ENCODE data around the gene FKBP6.
"Not testable (repeated sequence)": the region's sequence is repeated elsewhere in the genome, so short reads cannot be mapped to it uniquely, and the experiment has no call there.

The FKBP6 gene

GRCh38 chr7:73323434-73324080, 4.4 kb upstream of the FKBP6 start:
- not testable (repeated sequence) for H3K27ac ChIP-seq; DNase-seq (ENCODE audit: low read depth, low spot score)

- not testable (repeated sequence) for H3K27ac ChIP-seq; DNase-seq (ENCODE audit: low read depth, low spot score)
These were observed 3.7 kb upstream of the FKBP6 start for GRCh38 chr7:73324081-73324845.

- DNase-seq (ENCODE audit: low read depth, low spot score); H3K27ac ChIP-seq: not testable (repeated sequence)
These were observed 2.5 kb upstream of the FKBP6 start for GRCh38 chr7:73325424-73325823.

- not testable (repeated sequence) for DNase-seq (ENCODE audit: low read depth, low spot score); H3K27ac ChIP-seq
These were observed 512 bp upstream of the FKBP6 start for GRCh38 chr7:73327449-73327848.

- DNase-seq (ENCODE audit: low read depth, low spot score): no peak
- H3K27ac ChIP-seq: no peak overlapping the region
These were observed 735 bp downstream of the FKBP6 start for GRCh38 chr7:73328696-73329095.

GRCh38 chr7:73329861-73330581, 2.1 kb downstream of the FKBP6 start:
- no peak for DNase-seq (ENCODE audit: low read depth, low spot score)
- no peak overlapping the region for H3K27ac ChIP-seq

GRCh38 chr7:73330772-73331171, 2.8 kb downstream of the FKBP6 start:
- DNase-seq (ENCODE audit: low read depth, low spot score): no peak
- no peak overlapping the region for H3K27ac ChIP-seq

GRCh38 chr7:73332447-73332846, 4.5 kb downstream of the FKBP6 start:
- H3K27ac ChIP-seq: no peak overlapping the region
- DNase-seq (ENCODE audit: low read depth, low spot score): no peak

GRCh38 chr7:73338321-73338720, 10.4 kb downstream of the FKBP6 start:
- no peak for DNase-seq (ENCODE audit: low read depth, low spot score)
- H3K27ac ChIP-seq: no peak overlapping the region

GRCh38 chr7:73340514-73340913, 12.6 kb downstream of the FKBP6 start:
- no peak overlapping the region for H3K27ac ChIP-seq
- no peak for DNase-seq (ENCODE audit: low read depth, low spot score)

- DNase-seq (ENCODE audit: low read depth, low spot score): no peak
- H3K27ac ChIP-seq: no peak overlapping the region
These were observed 13.9 kb downstream of the FKBP6 start for GRCh38 chr7:73341877-73342276.

GRCh38 chr7:73342645-73343044, 14.7 kb downstream of the FKBP6 start:
- DNase-seq (ENCODE audit: low read depth, low spot score): no peak

GRCh38 chr7:73343671-73344380, 15.9 kb downstream of the FKBP6 start:
- H3K27ac ChIP-seq: no peak overlapping the region
- no peak for DNase-seq (ENCODE audit: low read depth, low spot score)

More at GRCh38 chr7:73342645-73343044, 14.7 kb downstream of the FKBP6 start:
- H3K27ac ChIP-seq: no peak overlapping the region

GRCh38 chr7:73345538-73345937, 17.6 kb downstream of the FKBP6 start:
- no peak overlapping the region for H3K27ac ChIP-seq
- no peak for DNase-seq (ENCODE audit: low read depth, low spot score)

- DNase-seq (ENCODE audit: low read depth, low spot score): no peak
- H3K27ac ChIP-seq: no peak overlapping the region
These were observed 18.0 kb downstream of the FKBP6 start for GRCh38 chr7:73345951-73346350.

- DNase-seq (ENCODE audit: low read depth, low spot score): no peak
- no peak overlapping the region for H3K27ac ChIP-seq
These were observed 21.8 kb downstream of the FKBP6 start for GRCh38 chr7:73349763-73350162.

GRCh38 chr7:73350306-73351068, 22.5 kb downstream of the FKBP6 start:
- no peak for DNase-seq (ENCODE audit: low read depth, low spot score)
- H3K27ac ChIP-seq: no peak overlapping the region

GRCh38 chr7:73351447-73352167, 23.6 kb downstream of the FKBP6 start:
- H3K27ac ChIP-seq: no peak overlapping the region
- DNase-seq (ENCODE audit: low read depth, low spot score): no peak

GRCh38 chr7:73352784-73353183, 24.8 kb downstream of the FKBP6 start:
- no peak for DNase-seq (ENCODE audit: low read depth, low spot score)
- no peak overlapping the region for H3K27ac ChIP-seq
